Esophagus muscularis mucosa (tissue), 4 donors: ENCODE data around the gene LIMCH1. TPM values are rescaled to one million over a fixed set of nuclear protein-coding genes. Genes with fewer than 3 reads are reported as not detected.

ENCODE experiments used
- DNase-seq: peaks from one replicate; pipeline ENCODE4 v3.0.0-alpha.2; 2017; ENCODE audit errors: extremely low spot score
- H3K27ac ChIP-seq, 4 donors: fragments of 200-600 bp; sonication (generic); replicated peaks in 1 of 4; 1 replicate in 3 of 4; 2 replicates in 1 of 4; pipeline ENCODE4 v1.5.1; 2016 to 2019; ENCODE audit warnings: mild to moderate bottlenecking in 1 of 4
- H3K27me3 ChIP-seq, 4 donors: fragments of 200-600 bp; sonication (generic); one replicate each; pipeline versions ENCODE4 v1.5.1 to v1.6.0; 2016 to 2019
- H3K36me3 ChIP-seq, 4 donors: fragments of 200-600 bp; sonication (generic); one replicate each; pipeline ENCODE4 v1.5.1; 2016 to 2019
- H3K4me1 ChIP-seq, 4 donors: fragments of 200-600 bp; sonication (generic); one replicate each; pipeline ENCODE4 v1.5.1; 2016 to 2019
- H3K4me3 ChIP-seq, 4 donors: fragments of 200-600 bp; sonication (generic); 1 replicate in 2 of 4; 2 replicates in 2 of 4; pipeline ENCODE4 v1.5.1; 2016 to 2019; ENCODE audit warnings: mild to moderate bottlenecking in 4 of 4, moderate library complexity in 1 of 4
- H3K9me3 ChIP-seq, 4 donors: fragments of 200-600 bp; sonication (generic); 1 replicate in 3 of 4; 2 replicates in 1 of 4; pipeline ENCODE4 v1.5.1; 2016 to 2019
- CTCF ChIP-seq, 3 experiments: fragments of 200-600 bp in 2 of 3; fragments of 450-650 bp in 1 of 3; sonication (generic) in 2 of 3; IDR thresholded peaks; one replicate each; pipeline ENCODE4 v1.5.1; 2017 to 2019; ENCODE audit warnings: antibody characterized with exemption in 3 of 3, mild to moderate bottlenecking in 2 of 3, moderate library complexity in 1 of 3
- EP300 ChIP-seq: sonication (generic); formaldehyde crosslinking; IDR thresholded peaks from one replicate; pipeline ENCODE4 v1.6.1; 2017; ENCODE audit warnings: antibody characterized with exemption
- POLR2A ChIP-seq: fragments of 450-650 bp; IDR thresholded peaks from one replicate; pipeline ENCODE4 v1.6.1; 2017; ENCODE audit warnings: antibody characterized with exemption, moderate library complexity, mild to moderate bottlenecking, low read depth
- POLR2AphosphoS5 ChIP-seq, 2 donors: sonication (generic); formaldehyde crosslinking; IDR thresholded peaks; one replicate each; pipeline ENCODE4 v1.6.1; 2017; ENCODE audit warnings: antibody characterized with exemption in 2 of 2
- WGBS: methylation state at CpG from one replicate; pipeline ENCODE4 v1.1.5; 2018; 5-methylcytosine and 5-hydroxymethylcytosine counted together
- intact Hi-C: fragments of 100-400 bp; cut with DNase I; formaldehyde crosslinking; loops from one replicate; pipeline ENCODE4 v1.15.1; 2023
- total RNA-seq, 4 donors: library from RNA; depleted of rRNA; stranded (reverse); fragments of >200 nt; gene quantifications; one replicate each; pipeline versions ENCODE4 v1.1.0 to v1.2.1, GENCODE V29; 2016

The LIMCH1 gene
- total RNA-seq, 4 donors from 2014 or later = 49.0 to 101 (median 72.1) TPM

- Histone ChIP-seq H3K9me3 (no peaks in the 10 kb centered on the region), H3K4me3 (peak overlapping the region; percentile 32 to 47 (median 40)), H3K27me3 (no peaks in the 10 kb centered on the region), H3K4me1 (peaks cover 26 to 31% (median 29%) of the 10 kb centered on the region in 4 donors), H3K27ac (peak overlapping the region; percentile 18 to 71 (median 62)), H3K36me3 (peaks cover 0 to 4% (median 1%) of the 10 kb centered on the region in 4 donors)
- no peak for TF ChIP-seq CTCF (IDR thresholded peaks at IDR 0.05)
- TF ChIP-seq EP300 = no peak
- no peak for TF ChIP-seq POLR2A
- no peak for TF ChIP-seq POLR2AphosphoS5 (IDR thresholded peaks at IDR 0.05)
- 83% methylated on average over 1 of the region's 1 CpG for whole genome bisulfite sequencing
- no peak for DNase-seq
- intact Hi-C loops = no loop called here
These were observed 75.9 kb downstream of the LIMCH1 start for GRCh38 chr4:41613821-41614220.

- Histone ChIP-seq H3K36me3 (peaks cover 0 to 11% (median 8%) of the 10 kb centered on the region in 4 donors), H3K4me3 (no peak overlapping the region), H3K27ac (no peak overlapping the region), H3K4me1 (peaks cover 26 to 31% (median 29%) of the 10 kb centered on the region in 4 donors), H3K9me3 (no peaks in the 10 kb centered on the region), H3K27me3 (no peaks in the 10 kb centered on the region)
- whole genome bisulfite sequencing = 91% methylated on average over 2 of the region's 2 CpGs
- intact Hi-C loops = no loop called here
- no peak for DNase-seq
- TF ChIP-seq CTCF (IDR thresholded peaks at IDR 0.05) (no peak), POLR2AphosphoS5 (IDR thresholded peaks at IDR 0.05) (no peak)
These were observed 76.6 kb downstream of the LIMCH1 start for GRCh38 chr4:41614519-41614918.

- intact Hi-C loops = no loop called here
- 93% methylated on average over 16 of the region's 16 CpGs for WGBS
- Histone ChIP-seq H3K4me1 (peaks cover under 1 to 14% (median 7%) of the 10 kb centered on the region in 4 donors), H3K4me3 (no peak overlapping the region), H3K27me3 (no peaks in the 10 kb centered on the region), H3K9me3 (no peaks in the 10 kb centered on the region), H3K36me3 (peaks cover 0 to 25% (median 13%) of the 10 kb centered on the region in 4 donors), H3K27ac (no peak overlapping the region)
- no peak for TF ChIP-seq POLR2A
- no peak for TF ChIP-seq CTCF (IDR thresholded peaks at IDR 0.05)
- TF ChIP-seq EP300 = no peak
- TF ChIP-seq POLR2AphosphoS5 (IDR thresholded peaks at IDR 0.05) = no peak
- DNase-seq = no peak
These were observed 81.2 kb downstream of the LIMCH1 start for GRCh38 chr4:41619161-41619560.

GRCh38 chr4:41620594-41621256 lies 82.8 kb downstream of the LIMCH1 start:
- Histone ChIP-seq H3K27me3 (no peaks in the 10 kb centered on the region), H3K9me3 (no peaks in the 10 kb centered on the region), H3K27ac (no peak overlapping the region), H3K36me3 (peaks cover 0 to 25% (median 13%) of the 10 kb centered on the region in 4 donors), H3K4me1 (peaks cover 0 to 27% (median 14%) of the 10 kb centered on the region in 4 donors), H3K4me3 (no peak overlapping the region)
- DNase-seq = no peak
- WGBS = 75% methylated on average over 5 of the region's 5 CpGs
- intact Hi-C loops = no loop called here
- TF ChIP-seq EP300 (no peak), POLR2A (no peak), POLR2AphosphoS5 (IDR thresholded peaks at IDR 0.05) (no peak), CTCF (IDR thresholded peaks at IDR 0.05) (no peak)

GRCh38 chr4:41622787-41623186 lies 84.8 kb downstream of the LIMCH1 start:
- Histone ChIP-seq H3K4me1 (peaks cover 0 to 30% (median 15%) of the 10 kb centered on the region in 4 donors), H3K27ac (no peak overlapping the region), H3K36me3 (peaks cover 0 to 22% (median 13%) of the 10 kb centered on the region in 4 donors), H3K9me3 (no peaks in the 10 kb centered on the region), H3K4me3 (no peak overlapping the region), H3K27me3 (no peaks in the 10 kb centered on the region)
- WGBS = 74% methylated on average over 2 of the region's 2 CpGs
- intact Hi-C loops = no loop called here
- DNase-seq = no peak
- no peak for TF ChIP-seq POLR2AphosphoS5 (IDR thresholded peaks at IDR 0.05)
- no peak for TF ChIP-seq CTCF (IDR thresholded peaks at IDR 0.05)
- no peak for TF ChIP-seq POLR2A
- TF ChIP-seq EP300 = no peak
